Effector memory CD8-positive, alpha-beta T cell (primary cell): ENCODE results near the gene MORC1.

Experiments used
- ATAC-seq: fragments of 150-1000 bp; cut with Tn5 transposase; replicated peaks from 2 replicates; pipeline ENCODE4 v1.10.0; 2021; ENCODE audit warnings: mild to moderate bottlenecking, moderate library complexity
- DNase-seq, 3 experiments: peaks; one replicate each; pipeline ENCODE4 v3.0.0; 2021
- H3K27ac Mint-ChIP-seq, 2 donors: one replicate each; pipeline ENCODE4 v1.8.0; 2022; ENCODE audit warnings: mild to moderate bottlenecking in 2 of 2, mixed read lengths in 2 of 2, moderate library complexity in 2 of 2
- H3K27me3 Mint-ChIP-seq, 2 donors: one replicate each; pipeline ENCODE4 v1.8.0; 2022; ENCODE audit warnings: mixed read lengths in 2 of 2
- H3K36me3 Mint-ChIP-seq: one replicate; pipeline ENCODE4 v1.8.0; 2022; ENCODE audit warnings: mild to moderate bottlenecking, moderate library complexity, mixed read lengths; ENCODE audit not compliant: insufficient read depth
- H3K4me1 Mint-ChIP-seq, 2 donors: one replicate each; pipeline ENCODE4 v1.8.0; 2022; ENCODE audit warnings: low read depth in 2 of 2, mixed read lengths in 2 of 2
- H3K4me3 Mint-ChIP-seq, 2 donors: one replicate each; pipeline ENCODE4 v1.8.0; 2022; ENCODE audit warnings: mild to moderate bottlenecking in 2 of 2, mixed read lengths in 2 of 2, moderate library complexity in 2 of 2
- H3K9me3 Mint-ChIP-seq, 2 donors: one replicate each; pipeline ENCODE4 v1.8.0; 2022; ENCODE audit warnings: mixed read lengths in 2 of 2

MORC1 gene

DNA sequence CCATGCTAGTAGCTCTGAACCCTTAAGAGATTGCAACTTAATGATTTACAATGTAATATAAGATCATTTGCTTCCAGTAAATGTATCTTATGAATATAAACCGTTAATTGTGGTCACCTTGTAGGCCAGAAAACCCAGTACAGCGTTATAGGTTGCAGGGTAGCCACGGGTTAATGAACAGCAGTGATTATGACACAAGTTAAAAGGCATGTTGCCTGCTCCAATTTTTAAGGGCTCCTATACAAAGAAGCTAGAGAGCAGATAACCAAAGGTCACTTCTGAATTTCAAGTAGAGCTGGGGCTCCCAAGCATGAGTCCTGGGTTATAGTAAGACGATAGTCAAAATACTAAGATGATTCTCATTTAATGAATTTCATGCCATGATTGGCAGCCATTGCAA is 177.8 kb downstream of the MORC1 start:
- H3K36me3 Mint-ChIP-seq = no peaks in the 10 kb centered on the region
- H3K27ac Mint-ChIP-seq = no peak overlapping the region
- no peaks in the 10 kb centered on the region for H3K4me1 Mint-ChIP-seq
- H3K4me3 Mint-ChIP-seq = no peak overlapping the region
- ATAC-seq = no peak
- H3K27me3 Mint-ChIP-seq = peaks cover 0 to 10% of the 10 kb centered on the region in 2 donors
- DNase-seq = no peak
- no peaks in the 10 kb centered on the region for H3K9me3 Mint-ChIP-seq

GRCh38 chr3:108936924-108937689 is 180.8 kb downstream of the MORC1 start:
- DNase-seq = no peak
- no peak overlapping the region for H3K27ac Mint-ChIP-seq
- peaks cover 0 to 1% of the 10 kb centered on the region in 2 donors for H3K9me3 Mint-ChIP-seq
- no peak for ATAC-seq
- no peaks in the 10 kb centered on the region for H3K4me1 Mint-ChIP-seq
- H3K36me3 Mint-ChIP-seq = no peaks in the 10 kb centered on the region
- H3K4me3 Mint-ChIP-seq = no peak overlapping the region
- peaks cover 0 to 12% of the 10 kb centered on the region in 2 donors for H3K27me3 Mint-ChIP-seq

DNA sequence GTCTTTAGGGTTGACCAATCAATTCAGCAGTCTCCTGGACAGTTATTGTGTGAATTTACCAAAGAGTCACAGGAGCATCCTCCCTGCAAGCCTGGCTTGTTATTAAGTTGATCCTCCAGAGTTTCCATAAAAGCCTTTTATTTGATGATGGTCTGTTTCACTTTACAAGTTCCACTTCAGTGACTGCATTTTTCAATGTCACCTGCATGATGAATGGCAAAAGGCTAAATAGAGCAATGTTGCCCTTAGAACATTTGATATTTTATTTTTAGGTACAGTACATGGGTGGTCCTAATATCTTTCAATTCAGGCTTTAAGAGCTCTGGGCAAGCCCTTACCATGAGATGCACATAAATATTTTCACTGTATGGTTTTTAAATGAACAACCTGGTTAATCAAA is 186.9 kb downstream of the MORC1 start:
- peaks cover 0 to 1% of the 10 kb centered on the region in 2 donors for H3K9me3 Mint-ChIP-seq
- ATAC-seq (no peak), DNase-seq (no peak)
- no peaks in the 10 kb centered on the region for H3K36me3 Mint-ChIP-seq
- H3K4me3 Mint-ChIP-seq = no peak overlapping the region
- peaks cover 40 to 53% of the 10 kb centered on the region in 2 donors for H3K27me3 Mint-ChIP-seq
- no peaks in the 10 kb centered on the region for H3K4me1 Mint-ChIP-seq
- no peak overlapping the region for H3K27ac Mint-ChIP-seq

GRCh38 chr3:108918866-108919265 is 199.1 kb downstream of the MORC1 start:
- Mint-ChIP-seq H3K4me3 (no peak overlapping the region), H3K27me3 (peaks cover 19 to 31% of the 10 kb centered on the region in 2 donors), H3K9me3 (no peaks in the 10 kb centered on the region), H3K27ac (no peak overlapping the region), H3K36me3 (no peaks in the 10 kb centered on the region), H3K4me1 (peaks cover 4 to 10% of the 10 kb centered on the region in 2 donors)
- no peak for DNase-seq
- ATAC-seq = no peak

GRCh38 chr3:108914774-108915641 is 202.9 kb downstream of the MORC1 start:
- H3K27ac Mint-ChIP-seq = no peak overlapping the region
- H3K9me3 Mint-ChIP-seq = no peaks in the 10 kb centered on the region

DNA sequence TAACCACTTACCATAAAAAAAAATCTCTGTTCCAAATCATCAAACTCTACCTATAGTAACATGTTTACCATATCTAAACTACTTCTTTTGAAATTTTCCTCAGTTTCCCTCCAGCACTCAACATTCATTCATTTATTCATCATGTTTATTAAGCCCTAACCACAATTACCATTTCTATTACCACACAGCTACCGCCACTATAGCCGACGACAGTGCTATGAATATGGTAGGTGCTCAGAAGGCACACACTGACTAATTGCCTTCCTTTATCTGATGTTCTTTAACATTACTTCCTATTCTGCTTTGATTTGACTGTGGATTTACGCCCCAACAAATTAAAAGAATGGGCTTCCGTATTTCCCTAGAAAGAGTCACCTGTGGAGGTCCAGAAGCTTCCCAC is 208.1 kb downstream of the MORC1 start:
- peaks cover 0 to 9% of the 10 kb centered on the region in 2 donors for H3K27me3 Mint-ChIP-seq
- ATAC-seq = no peak
- H3K9me3 Mint-ChIP-seq = no peaks in the 10 kb centered on the region
- H3K4me3 Mint-ChIP-seq = no peak overlapping the region
- H3K36me3 Mint-ChIP-seq = no peaks in the 10 kb centered on the region
- H3K27ac Mint-ChIP-seq = no peak overlapping the region
- DNase-seq = no peak
- H3K4me1 Mint-ChIP-seq = peaks cover 4 to 12% of the 10 kb centered on the region in 2 donors

More at GRCh38 chr3:108914774-108915641, 202.9 kb downstream of the MORC1 start:
- DNase-seq (peak; percentile 48 to 67 (median 55)), ATAC-seq (peak; percentile 95)
- H3K4me1 Mint-ChIP-seq = peaks cover 6 to 14% of the 10 kb centered on the region in 2 donors
- H3K27me3 Mint-ChIP-seq = peaks cover 9 to 20% of the 10 kb centered on the region in 2 donors
- peak overlapping the region; percentile 30 to 47 for H3K4me3 Mint-ChIP-seq
- H3K36me3 Mint-ChIP-seq = no peaks in the 10 kb centered on the region
